NCI-H1092 (cell line): ENCODE results near the gene SERPINE3.

Experiments used
- DNase-seq: peaks from one replicate; lab custom pipeline; 2025; lab: John Stamatoyannopoulos, UW

Gene SERPINE3

GRCh38 chr13:51328488-51328887 is 11.0 kb upstream of the SERPINE3 start:
- no peak for DNase-seq

- no peak for DNase-seq
These were observed 9.9 kb upstream of the SERPINE3 start for GRCh38 chr13:51329606-51330005.

GRCh38 chr13:51330791-51331190 is 8.7 kb upstream of the SERPINE3 start:
- DNase-seq: no peak

DNA sequence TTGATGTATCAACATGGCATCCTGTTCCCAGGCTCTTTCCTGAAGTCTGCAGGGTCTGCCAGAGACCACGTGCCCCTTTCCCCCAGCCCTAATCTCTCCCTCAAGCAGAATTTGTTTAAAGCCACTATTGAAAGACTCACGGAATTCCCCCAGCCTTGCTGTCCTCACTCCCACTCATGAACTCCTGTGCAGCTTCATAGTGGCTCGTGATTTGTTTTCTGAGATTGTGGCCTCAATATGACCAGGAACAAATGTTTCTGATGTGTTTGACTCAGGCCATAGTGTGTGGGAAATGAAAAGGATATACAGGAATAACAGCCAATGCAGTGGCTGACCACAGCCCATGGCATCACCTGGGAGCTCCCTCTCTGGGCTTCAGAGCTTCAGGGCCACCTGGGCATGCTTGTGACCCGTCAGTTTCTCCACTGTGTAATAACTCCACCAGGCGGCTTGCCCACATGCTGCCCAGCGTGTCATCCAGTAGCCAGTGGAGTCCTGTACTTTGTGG is 8.1 kb upstream of the SERPINE3 start:
- no peak for DNase-seq

DNA sequence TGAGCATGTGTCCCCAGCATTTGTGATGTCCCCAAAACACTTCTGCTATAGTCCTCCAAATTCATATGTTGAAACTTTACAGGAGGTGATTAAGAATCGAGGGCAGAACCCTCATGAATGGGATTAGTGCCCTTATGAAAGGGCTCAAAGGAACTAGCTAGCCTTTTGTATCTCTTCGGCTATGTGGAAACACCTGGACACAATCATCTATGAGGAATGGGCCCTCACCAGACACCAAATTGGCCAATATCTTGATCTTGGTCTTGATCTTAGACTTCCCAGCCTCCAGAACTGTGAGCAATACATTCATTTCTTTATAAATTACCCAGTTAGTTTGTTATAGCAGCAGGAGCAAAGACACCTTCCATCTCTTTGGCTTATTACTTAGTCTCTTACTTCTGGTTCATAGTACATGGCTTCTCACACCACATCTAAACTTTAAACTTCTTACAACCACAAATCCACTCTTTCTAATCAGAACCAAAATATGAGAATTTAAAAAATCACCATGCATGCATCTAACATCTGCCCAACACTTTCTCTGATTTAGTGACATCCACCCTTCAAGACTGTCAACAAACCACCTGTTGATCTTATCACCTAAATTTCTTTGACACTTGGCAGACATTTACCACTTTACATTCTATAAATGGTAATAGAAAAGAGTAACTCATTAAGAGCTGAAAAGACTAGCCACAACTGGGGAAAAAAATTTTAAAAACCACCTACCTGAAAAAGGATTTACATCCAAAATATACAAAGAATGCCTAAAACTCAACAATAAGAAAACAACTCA is 6.7 kb upstream of the SERPINE3 start:
- no peak for DNase-seq

- DNase-seq: no peak
These were observed 6.1 kb upstream of the SERPINE3 start for GRCh38 chr13:51333421-51333820.

- DNase-seq: no peak
These were observed 5.7 kb upstream of the SERPINE3 start for GRCh38 chr13:51333826-51334225.

DNA sequence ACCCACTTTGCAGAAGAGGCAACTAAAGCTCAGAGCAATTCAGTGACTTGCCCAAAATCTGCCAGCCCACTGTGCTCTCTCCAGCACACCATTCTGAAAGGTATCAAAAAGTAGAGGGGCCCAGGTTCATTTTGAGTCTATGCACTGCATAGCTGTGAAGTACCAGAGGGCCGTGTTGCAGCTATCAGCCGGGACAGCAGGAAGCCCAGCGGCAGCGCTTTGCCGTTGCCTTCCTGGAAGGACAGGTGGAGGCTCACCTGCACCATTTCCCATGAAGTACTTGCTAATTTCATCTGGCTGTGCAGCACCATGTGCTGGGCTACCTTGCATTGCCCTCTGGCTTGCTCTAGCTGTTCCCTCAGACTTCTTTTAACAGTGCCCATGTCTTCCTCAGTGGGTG is 2.7 kb upstream of the SERPINE3 start:
- no peak for DNase-seq

DNA sequence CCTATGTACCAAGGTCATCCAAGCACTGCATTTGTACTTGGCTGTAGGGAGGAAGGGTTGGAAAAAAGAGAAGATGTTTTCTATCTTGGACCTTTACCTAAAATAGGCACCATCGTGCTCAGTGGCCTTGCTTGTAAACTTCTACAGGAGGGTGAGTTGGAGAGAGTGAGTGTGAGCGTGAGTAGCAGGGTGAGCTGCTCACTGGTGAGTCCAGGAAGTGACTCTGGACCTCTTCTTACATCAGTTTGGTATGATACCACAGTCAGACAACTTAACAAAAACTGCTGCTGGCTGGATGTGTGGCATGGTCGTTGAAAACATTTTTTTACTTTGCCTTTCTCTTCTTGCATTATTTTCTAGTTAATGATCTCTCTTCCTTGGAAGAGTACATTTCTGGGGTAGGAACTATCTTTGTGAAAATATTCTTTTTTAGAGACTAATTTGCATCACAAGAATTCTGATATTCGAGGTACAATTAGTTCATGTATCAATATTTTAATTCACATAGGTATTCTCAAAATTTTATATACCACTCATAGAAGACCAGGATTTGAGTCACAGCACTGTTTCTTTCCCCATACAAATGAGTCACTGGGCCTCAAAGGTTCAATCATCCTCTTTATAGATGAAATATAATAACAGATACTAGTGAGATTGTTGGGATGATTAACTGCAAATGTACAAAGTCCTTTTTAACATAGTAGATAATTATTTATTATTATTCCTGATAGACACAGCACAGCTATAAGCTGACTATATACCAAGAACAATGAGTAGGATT is 651 bp downstream of the SERPINE3 start:
- DNase-seq: no peak

DNA sequence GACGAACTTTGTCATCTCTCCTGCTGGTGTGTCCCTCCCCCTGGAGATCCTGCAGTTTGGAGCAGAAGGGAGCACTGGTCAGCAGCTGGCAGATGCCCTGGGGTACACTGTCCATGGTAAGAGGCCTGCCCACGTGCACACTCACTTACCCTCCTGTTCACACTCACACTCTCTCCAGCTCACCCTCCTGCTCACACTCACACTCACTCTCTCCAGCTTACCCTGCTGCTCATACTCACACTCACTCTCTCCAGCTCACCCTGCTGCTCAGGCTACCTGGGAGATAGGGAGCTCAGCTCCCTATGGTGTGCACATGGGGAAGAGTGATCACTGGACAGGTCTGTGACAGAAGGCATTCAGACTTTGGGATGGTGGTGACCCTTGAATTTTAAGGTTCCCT is 1.7 kb downstream of the SERPINE3 start:
- DNase-seq: no peak

DNA sequence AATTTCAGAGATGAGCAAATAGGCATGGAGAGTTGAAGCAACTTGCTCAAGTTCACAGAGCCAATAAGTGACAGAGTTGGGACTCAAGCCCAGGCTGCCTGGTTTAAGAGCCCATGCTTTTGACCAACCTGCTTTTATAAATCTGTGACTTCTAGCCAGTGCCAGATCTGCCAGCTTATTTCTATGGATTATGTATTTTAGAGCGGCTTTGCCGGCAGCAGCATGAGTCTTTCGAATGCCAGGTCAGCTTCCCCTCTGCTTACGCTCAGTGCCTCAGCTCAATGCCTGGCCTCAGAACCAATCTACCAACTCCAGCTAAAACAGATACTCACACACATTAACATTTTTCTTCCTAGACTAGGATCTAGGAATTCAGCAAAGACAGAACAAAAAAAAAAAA is 2.3 kb downstream of the SERPINE3 start:
- DNase-seq: no peak

GRCh38 chr13:51342706-51343105 is 3.2 kb downstream of the SERPINE3 start:
- no peak for DNase-seq

- DNase-seq: no peak
These were observed 4.0 kb downstream of the SERPINE3 start for GRCh38 chr13:51343475-51343874.

DNA sequence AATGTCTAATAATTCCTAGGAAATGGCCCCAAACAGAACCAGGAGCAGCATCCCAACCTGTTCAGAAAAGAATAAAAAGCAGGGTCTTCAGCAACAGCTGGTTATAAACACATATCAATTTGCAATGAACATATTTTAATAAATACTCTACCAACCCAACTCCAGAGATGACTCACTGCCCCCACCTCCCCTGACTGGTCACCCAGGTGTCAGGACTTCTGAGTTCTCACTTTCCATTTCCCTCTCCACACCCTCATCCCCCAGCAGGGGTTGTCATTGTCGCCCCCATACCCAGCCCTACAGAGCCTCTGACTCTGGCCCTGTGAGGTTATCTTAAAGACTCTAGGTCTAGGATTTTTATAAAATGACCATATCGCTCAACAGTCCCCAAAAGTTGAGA is 6.9 kb downstream of the SERPINE3 start:
- DNase-seq: no peak

DNA sequence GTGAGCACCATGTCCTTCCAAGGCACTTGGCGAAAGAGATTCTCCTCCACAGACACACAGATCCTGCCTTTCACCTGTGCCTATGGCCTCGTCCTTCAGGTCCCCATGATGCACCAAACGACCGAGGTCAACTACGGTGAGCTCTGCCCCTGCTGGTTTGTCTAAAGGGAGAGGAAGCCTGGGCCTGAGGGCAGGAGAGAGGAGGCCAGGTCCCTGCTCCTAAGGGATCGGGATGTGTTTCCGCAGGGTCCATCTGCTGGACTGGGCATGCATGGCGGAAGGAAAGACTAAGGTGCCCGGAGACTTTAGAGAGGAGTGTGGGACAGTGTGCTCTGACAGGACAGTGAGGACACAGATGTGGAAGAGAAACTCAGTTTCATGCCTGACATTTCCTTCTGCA is 7.6 kb downstream of the SERPINE3 start:
- DNase-seq: no peak

GRCh38 chr13:51348069-51348967 is 8.8 kb downstream of the SERPINE3 start:
- DNase-seq: no peak

GRCh38 chr13:51349016-51349415 is 9.5 kb downstream of the SERPINE3 start:
- no peak for DNase-seq

DNA sequence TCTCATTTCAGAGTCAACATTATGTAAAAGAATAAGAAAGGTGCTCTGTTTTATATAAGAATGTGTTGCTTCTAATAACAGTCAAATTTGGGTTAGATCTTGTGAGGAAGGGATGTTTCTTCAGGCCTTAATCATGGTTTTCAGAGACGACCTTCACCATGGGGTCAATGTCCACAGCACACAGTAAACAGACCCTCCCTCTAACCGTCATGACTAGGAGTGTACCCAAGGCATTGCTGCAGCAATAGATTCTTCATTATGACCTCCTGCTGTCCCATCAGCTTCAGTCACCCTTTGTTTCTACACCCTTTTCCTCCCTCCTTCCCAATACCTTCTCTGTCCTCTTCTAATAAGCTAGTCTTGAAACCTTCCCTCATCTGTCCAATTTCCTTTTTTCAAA is 15.7 kb downstream of the SERPINE3 start:
- no peak for DNase-seq

DNA sequence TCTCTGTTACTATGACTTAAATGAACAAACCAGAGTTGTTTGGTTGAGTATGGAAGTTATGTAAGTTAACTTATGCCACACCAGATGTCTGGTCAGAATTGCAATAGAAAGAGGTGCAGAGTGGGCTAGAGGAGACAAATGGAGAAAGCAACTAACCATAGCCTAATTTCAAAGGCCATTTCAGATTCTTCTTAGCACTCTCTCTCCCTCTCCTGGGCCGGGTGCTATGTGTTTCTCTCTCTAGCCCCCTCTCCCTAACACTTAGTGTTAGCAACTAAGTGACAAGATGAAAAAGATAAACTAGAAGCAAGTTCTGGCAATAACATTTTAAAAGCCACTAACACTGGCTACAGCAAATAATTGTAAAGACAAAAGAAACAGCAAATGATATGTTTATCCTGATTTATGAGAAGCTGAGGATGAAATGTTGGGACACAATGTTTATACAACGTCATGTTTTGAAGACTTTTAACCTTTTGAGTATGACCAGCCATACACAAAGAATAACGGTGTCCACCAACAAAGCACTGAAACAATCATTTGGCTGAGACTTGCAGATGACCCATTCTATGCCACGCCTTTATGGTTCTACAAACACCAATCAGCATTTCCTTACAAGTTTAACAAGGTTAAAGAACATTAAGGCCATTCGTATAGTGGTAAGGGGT is 18.6 kb downstream of the SERPINE3 start:
- no peak for DNase-seq

DNA sequence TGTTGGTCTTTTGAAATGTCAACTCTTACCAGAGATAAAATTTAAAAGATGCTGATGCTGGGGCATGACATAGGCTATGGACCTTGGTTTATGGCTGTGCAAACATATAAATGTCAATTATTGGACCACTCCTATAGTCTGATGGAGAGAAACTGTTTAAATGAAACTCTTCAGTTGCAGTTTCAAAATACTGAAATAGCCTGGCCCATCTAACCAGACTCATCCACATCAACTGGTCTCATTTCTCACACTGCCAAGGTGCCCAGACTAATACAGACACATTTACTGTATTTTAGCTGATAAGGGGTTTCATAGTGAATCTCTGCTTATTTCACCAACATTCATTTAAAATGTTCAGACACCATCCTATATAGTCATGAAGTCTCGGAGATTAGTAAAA is 19.9 kb downstream of the SERPINE3 start:
- DNase-seq: no peak

GRCh38 chr13:51360489-51360888 is 21.0 kb downstream of the SERPINE3 start:
- DNase-seq: peak; percentile 21

GRCh38 chr13:51361106-51361505 is 21.6 kb downstream of the SERPINE3 start:
- DNase-seq: no peak
